GM21619 (cell line): ENCODE measurements around the gene JUP.
"Not testable (repeated sequence)": the region's sequence is repeated elsewhere in the genome, so short reads cannot be mapped to it uniquely, and the experiment has no call there.

Experiments used
- ATAC-seq: cut with Tn5 transposase; IDR thresholded peaks from one replicate; pipeline ENCODE4 v1.9.1; 2021; ENCODE audit not compliant: unreplicated experiment

Gene JUP

DNA sequence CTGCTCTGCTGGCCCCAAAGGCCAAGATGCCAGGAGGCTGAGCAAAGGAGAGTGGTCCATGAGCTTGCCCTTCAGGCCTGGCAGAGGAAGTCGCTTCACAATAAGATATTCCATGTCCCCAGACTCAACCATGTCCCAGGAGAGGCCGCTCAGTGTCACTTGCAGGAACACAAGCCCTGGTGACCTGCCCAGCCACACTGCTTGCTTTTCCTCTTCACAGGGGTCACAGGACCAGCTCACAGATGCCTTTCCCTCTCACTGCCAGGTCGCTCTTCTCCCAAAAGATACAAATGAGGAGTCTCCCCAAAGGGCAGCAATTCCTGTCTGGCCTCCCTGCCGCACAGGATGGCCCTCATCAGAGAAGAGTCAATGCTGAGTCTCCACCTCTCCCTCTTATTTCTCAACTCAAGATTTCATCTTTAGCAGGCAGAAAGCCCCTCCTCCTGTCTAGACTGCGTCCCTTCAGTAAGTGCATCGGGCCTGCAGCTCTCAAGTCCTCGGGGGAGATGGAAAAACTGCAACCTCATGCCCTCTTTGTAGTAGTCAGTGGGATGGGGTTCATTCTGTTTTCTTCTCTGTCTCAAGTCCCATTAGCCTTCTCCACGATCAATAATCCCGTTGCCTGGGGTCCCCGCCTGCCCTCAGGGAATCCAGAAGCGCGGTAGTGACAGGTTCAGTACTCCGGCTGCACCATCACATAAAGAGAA lies 5.0 kb downstream of the JUP start:
- ATAC-seq = no peak

DNA sequence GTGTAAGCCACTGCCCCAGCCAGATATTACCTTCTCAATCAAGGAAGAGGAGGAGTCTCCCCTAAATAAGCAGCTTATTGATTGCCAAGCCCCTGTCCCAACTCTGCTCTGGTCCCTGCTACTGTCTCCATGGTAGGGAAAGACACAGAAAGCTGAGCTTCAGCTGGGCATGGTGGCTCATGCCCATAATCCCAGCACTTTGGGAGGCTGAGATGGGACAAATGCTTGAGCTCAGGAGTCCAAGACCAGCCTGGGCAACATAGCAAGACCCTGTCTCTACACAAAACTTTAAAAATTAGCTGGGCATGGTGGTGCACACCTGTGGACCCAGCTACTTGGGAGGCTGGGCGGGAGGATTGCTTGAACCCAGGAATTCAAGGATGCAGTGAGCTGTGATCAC lies 6.6 kb downstream of the JUP start:
- ATAC-seq = no peak

DNA sequence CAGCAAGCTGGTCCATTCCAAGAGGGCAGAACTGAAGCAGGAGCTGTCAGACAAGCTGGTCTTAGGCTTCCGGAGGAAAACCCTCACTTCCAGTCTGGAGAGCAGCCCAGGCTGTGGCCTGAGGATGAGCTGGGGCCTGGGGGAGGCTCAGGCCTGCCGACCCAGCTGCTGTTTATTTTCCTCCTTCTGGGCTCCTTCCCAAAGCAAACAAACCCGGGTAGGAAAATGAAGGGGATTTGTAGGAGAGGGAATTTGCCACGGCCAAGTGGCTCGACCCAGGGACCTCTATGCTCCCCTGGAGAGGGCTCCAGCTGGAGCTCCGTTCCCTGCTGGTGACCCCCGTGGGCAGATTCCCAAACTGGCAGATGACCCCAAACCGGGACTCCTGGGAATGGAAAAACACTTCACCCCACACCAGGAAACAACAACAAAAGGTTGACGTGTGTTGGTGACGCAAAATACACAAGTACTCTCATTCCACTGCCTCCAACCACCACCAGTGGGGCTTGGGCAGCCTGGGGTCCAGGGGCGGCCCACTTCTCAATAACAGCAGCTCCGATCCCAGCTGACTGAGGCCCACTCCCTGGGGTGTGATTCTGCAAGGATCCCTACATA lies 8.8 kb downstream of the JUP start:
- no peak for ATAC-seq

DNA sequence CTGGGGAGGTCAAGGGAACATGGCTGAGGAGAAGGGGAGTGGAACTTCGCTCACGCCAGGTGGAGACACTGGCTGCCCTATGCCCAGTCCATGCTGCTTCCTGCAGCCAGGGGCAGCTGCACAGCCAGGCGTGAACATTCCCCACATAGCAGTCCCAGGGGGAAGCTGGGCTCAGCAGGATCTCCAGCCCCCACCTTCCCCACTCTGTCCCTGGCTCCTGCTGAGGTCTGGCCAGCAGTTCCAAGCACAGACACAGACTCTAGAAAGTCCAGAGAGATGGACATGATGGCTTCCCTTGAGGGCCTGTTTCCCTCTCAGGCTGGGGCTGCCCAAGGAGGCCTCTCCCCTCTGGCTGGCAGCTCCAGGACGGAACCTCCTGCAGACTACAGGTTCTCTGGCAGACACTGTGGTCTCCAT lies 9.3 kb downstream of the JUP start:
- no peak for ATAC-seq

DNA sequence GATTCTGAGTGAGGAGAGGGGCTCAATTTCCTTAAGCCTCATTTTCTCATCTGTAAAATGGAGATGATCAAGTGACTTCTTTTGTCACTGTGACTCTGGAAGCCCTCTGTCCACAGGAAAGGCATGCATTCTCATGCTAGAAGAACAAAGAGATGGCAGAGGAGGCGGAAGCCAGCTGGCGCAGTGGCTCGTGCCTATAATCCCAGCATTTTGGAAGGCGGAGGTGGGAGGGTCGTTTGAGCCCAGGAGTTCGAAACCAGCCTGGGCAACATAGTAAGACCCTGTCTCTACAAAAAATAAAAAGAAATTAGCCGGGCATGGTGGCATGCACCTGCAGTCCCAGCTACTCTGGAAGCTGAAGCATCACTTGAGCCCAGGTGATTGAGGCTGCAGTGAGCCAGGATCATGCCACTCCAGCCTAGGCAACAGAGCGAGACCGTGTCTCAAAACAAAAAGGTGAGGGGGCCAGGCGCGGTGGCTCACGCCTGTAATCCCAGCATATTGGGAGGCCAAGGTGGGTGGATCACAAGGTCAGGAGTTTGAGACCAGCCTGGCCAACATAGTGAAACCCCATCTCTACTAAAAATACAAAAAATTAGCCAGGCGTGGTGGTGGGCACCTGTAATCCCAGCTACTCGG lies 10.1 kb downstream of the JUP start:
- not testable (repeated sequence) for ATAC-seq

DNA sequence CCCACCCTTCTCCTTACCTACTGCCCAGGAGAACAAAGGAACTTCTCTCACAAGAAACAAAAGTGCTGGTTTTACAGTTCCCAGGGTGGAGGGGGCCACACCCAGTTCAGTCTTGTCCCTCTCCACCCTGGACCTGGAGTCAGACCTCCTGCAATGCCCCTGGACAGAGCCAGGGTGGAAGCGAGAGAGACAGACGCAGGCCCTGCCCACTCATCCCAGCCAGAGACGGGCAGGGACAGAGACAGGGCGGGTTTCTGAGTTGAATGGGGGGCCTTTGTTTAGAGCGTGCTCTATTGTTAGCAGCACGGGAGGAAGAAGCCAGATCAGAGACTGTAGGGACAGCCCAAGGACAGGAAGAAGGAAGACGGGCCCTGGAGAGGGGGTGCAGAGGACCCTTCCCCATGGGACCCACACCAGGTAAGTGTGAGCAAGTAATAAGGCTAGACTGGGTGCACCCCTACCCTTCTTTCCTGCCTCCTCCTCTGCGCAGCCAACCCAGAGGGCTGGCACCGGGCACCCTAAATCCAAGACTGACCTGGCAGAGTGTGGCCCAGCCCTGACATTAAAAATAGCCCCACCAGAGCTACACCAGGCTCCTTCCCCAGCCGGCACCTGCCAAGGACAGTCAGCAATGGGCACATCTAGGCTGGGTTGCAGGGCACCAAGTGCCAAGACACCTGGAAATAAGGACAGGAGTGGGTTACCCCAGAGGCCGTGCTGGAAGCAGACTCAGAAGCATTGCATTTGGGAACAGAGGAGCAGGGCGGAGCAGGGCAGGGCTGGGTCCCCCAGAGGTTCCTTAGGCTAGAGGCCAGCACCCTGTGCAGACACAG lies 10.9 kb downstream of the JUP start:
- ATAC-seq = no peak

DNA sequence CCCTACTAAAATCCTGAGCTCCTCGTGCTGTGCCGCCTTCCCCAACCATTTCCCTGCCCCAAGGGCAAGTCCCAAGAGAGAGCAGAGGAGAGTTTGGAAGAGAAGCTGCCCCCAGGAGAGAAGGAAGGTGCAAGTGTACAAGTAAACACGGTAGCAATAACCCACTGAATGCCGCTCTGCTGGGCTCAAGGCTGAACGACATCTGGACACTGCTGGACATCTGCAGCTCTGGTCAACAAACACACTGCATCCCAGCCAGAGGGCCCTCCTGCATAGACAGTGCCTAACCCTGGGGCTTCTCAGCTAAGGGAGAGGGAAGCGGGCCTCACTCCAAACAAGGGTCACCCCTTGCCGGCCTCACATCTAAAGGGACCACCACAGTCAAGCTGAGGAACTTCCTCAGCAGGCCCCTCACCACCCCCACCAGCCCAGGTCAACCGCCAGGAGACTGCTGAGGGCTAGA lies 12.7 kb downstream of the JUP start:
- ATAC-seq = no peak

DNA sequence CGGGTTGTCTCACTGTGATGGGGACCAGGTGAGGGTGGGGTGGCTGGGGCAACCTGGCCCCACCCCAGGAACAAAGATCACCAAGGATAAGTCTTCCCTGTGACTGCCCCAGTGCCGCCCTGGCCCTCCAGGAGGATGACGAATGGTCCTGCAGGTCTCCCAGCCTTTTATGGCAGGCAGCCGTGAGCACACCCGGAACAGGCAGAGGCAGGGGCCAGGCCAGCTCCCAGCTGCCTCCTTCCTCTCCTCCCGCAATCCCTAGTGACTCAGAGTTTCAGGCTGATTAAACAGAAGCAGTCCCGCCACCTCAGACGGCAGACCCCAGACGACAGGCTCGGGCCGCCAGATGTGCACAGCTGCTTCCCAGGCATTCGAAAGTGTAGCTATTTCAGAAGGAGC lies 13.3 kb downstream of the JUP start:
- no peak for ATAC-seq

DNA sequence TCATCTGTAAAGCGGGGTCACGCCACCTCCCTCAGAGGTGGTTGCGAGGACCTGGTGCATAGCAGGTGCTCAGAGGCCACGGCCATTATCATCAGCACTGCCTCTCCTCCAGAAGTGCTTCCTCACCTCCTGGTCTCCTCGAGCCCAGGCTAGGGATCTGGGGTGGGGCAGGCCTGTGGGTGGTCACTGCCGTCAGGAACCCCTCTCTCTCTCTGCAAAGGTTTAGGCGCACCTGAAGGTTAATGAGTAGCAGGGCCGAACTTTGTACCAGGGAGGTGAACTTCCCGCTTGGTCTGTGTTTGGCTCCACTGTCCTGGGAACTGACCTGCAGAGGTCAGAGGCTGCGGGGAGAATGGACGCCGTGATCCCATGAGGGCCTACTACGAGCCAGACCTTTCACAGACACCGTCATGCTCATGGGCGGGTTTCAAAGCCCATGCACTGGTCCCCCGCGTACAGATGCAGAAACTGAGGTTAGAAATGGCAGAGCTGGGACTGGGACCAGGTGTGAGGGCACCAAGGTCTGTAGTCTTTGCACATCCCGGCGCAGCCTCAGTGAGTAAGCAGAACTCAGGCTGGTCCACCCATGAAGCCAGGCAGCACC lies 13.8 kb downstream of the JUP start:
- no peak for ATAC-seq

DNA sequence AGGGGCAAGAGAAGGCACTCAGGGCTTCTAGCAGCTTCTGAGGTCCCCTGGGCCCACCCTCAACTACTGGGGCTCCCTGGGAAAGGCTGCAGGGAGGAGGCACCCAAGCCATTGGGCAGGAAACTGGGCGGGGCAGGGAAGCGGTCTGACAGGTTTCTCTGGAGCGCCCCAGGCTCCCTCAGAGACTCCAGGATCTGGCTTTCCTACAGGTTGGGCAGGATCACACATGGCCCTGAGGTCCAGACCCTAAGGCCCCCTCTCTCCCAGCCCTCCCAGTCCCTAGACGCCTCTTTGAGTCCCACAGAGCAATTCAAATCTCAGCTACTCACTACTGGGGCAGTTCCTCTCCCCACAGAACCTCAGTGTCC lies 14.3 kb downstream of the JUP start:
- no peak for ATAC-seq

DNA sequence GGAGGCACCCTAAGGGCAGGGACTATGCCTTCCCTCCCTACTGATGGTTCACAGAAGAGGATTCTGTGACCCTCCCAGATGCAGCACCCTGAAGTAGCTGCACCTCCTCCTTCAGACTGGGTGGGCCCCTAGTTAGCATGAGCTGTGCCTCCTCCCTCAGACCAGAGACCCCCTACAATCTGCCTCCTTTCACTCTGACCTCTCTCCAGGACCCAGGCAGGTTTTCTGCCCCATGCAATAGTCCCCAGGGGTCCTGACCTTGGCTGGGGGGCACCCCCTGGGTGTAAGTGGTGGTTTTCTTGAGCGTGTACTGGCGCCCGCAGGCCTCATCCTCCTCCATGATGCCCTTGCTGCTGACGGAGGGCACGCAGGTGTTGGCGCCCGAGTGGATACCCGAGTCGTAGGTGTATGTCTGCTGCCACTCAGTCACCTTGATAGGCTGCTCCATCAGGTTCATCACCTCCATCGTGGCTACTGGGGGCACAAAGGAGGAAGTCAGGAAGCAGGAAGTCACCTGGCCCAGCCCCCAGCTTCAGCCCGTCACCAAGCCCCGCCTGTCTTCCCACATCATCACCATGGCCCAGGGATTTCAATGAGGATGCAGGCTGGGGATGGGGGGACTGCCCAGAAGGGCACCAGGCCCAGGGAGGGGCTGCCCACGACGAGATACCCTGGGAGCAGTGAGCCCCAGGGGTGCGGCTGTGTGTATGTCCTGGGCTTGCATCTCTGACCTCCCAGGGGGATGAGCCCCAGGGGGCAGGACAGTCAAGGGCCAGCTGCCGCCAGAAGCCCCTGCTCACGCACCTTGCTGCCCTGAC lies 14.9 kb downstream of the JUP start:
- ATAC-seq = no peak

DNA sequence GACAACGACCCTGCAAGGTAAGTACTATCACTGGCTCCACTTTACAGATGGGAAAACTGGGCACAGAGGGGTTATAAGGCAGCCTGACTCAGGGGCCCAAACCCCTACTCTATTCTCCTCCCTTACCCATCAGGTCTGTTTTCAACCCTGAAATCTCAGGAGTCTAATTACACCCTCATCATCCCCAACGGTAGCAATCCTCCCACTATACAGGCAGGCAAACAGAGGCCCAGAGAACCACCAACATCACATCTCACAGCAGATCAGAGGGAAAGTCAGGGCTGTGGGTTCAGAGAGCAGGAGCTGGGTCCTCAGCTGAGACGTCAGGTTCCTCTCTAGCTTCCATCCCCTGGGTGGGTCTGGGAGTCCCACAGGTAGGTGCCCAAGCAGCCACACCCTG lies 16.5 kb downstream of the JUP start:
- ATAC-seq = no peak

DNA sequence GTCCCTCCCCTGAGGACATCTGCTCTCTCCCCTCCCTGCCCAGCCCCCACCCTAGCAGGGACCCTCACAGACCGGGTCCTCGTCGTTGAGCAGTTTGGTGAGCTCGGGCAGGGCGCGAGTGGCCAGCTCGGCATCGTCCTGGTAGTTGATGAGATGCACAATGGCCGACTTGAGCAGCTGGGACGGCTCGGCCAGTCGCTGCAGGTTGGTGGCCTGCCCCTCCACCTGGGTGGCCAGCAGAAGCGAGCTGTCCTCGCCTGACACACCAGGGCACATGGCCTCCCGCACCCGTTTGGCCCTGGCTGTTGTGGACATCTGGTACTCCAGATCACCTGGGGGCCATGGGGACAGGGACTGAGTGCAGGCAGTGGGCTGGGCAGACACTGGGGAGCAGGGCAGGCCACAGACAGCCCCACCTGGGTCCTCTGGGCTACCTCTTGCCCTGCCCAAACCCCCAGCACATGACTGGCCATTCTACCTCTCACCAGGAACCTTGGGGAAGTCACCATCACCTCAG lies 17.1 kb downstream of the JUP start:
- no peak for ATAC-seq

DNA sequence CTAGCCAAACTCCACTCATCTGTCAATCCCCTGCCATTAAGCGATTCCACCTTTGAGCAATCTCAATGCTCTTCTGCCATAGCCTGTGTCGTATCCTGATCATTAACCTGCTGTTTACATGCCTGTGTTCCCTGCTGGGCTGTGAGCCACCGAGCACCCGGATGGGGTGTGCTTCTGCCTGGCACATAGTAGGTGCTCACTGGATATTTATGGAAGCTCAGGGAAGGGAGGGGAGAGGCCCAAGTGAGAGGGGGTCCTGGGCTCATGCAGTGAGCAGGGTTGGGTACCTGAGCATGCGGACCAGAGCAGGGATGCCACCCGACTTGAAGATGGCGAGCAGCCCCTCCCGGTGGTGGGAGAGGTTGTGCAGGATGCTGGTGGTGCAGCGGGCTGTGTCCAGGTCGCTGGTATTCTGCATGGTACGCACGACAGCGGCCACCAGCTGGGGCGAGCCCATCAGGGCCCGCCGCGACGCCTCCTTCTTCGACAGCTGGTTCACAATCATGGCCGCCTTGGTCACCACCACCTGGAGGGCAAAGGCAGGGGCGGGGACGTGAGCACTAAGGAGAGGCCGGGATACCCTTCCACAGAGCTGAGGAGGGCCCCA lies 17.7 kb downstream of the JUP start:
- ATAC-seq = no peak

DNA sequence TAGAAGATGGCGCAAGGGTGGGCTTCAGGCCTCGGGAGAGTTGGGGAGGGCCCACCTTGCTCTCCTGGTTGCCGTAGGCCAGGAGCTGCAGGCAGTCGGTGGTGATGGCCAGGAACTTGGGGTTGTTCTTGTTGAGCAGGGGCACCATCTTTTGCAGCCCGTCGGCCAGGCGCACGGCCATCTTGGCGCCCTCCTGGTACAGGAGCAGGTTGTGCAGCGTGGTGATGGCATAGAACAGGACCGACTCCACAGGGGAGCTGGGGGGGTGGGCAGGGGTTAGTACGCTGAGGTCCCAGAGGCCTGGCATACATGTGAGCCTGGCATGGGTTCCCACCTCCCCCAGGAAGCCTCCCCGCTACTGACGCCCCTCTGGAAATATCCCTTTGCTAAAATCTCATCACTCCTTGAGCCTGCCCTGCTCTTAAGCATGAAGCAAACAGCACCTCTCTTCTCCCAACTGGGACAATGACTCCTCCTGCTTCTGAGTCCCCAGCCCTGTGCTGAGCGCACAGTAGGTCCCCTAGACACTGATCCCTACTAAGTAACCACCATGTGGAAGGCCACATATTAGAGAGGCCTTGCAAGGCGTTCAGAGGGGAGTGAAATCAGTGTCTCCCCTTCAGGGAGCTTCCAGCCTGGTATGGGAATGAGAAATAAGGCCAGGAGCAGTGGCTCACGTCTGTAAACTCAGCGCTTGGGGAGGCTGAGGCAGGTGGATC lies 19.0 kb downstream of the JUP start:
- no peak for ATAC-seq

DNA sequence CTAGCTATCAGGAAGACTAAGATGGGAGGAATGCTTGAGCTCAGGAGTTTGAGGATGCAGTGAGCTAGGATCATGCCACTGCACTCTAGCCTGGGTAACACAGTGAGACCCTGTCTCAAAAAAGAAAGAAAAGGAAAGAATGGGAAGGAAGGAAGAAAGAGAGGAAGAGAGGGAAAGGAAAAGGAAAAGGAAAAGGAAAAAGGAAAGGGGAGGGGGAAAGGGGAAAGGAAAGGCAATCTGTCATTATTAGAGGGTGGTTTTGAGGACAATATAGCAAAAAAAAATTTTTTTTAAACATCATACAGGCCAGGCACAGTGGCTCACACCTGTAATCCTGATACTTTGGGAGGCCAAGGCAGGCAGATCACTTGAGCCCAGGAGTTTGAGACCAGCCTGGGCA lies 20.4 kb downstream of the JUP start:
- ATAC-seq = no peak

DNA sequence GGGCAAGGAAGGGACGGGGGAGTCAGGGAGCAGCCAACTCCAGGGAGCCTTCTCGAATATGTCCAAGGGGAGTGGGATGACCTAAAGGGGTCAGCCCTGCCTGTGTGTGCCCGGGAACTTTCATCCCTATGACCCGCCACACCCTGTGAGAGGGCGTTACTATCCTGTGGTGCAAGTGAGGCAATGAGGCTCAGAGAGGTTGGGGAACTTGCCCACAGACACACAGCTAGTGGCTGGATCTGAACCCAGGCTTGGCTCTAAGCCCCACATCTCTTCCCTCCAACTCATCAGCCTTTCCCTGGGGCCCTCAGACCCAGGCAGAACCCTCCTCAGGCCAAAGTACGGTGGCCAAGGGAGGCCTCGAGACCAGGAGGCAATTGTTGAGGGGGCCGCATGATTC lies 23.2 kb downstream of the JUP start:
- ATAC-seq = no peak

DNA sequence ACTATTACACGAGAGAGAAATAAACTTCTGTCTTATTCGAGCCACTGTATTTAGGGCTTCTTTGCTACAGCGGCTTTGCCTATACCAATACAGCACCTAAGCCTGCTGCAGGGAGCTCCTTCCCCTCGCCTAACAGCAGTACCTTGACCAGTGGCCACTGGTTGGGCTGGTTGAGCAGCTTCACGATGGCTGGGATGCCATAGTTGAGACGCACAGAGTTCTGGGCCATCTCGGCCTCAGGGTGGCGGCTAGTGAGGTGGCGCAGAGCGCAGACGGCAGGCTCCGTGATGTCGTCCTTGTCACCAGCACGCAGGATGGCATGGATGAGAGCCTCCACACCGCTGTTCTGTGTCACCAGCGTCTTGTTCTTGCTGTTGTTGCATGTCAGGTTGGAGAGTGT lies 23.7 kb downstream of the JUP start:
- ATAC-seq = no peak

DNA sequence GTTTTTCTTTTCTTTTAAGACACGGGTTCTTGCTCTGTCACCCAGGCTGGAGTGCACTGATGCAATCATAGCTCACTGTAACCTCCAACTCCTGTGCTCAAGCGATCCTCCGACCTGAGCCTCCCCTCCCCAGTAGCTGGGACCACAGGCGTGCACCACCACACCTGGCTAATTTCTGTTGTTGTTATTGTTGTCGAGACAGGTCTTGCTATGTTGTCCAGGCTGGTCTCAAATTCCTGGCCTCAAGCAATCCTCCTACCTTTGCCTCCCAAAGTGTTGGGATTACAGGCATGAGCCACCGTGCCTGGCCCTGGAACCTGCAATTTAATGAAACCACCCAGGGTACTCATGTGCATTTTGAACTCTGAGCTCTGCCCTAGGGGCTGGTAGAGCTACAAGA lies 24.1 kb downstream of the JUP start:
- no peak for ATAC-seq
